ENCODE results near the gene ORM2. TPM values are rescaled to one million over a fixed set of nuclear protein-coding genes. Genes with fewer than 3 reads are reported as not detected.

Gene ORM2
- total and polyA plus RNA-seq, 8 donors: 1.2 to 17.1 (median 3.4) TPM; not detected in 4

DNA sequence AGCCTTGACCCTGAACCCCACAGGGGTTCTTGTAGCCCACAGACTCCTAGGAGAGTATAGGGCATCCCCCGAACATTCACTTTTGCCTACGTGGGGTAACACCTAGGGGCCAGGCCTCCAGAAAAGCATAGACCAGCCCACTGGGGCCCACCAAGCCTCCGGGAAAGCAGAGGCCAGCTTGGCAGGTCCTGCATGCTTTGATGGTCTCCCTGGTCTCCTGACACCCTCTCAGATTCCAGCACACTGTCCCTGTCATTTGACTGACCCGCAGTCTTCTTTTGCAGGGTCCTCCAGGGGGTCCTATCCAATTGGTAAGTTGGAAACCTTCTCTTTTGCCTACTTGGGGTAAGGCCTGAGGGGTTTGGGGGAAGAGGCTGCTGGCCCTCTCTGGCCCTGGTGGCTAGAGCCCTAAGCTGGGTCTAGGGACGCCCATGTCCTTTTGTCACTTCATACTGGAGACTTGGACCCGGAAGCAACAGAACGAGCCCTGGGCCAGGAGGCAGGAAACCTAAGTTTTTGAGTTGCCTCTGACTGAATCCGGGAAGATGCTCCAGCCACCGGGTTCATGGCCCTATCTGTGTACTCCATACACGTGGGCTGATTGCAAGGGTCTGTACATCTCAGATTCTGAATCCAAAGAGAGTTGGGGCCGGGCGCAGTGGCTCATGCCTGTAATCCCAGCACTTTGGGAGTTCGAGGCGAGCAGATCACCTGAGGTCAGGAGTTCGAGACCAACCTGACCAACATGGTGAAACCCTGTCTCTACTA lies 27.7 kb upstream of the ORM2 start:
- Histone ChIP-seq H3K9me3 (no peaks in the 10 kb centered on the region), H3K4me1 (peaks cover 0 to 8% (median 6%) of the 10 kb centered on the region in 4 donors), H3K27ac (no peak overlapping the region), H3K36me3 (peaks cover 0 to 24% (median 19%) of the 10 kb centered on the region in 4 donors), H3K4me3 (no peak overlapping the region), H3K27me3 (no peaks in the 10 kb centered on the region)
- 83 to 89% (median 84%) methylated on average over 15 of the region's 15 CpGs for WGBS, 5 donors
- intact Hi-C loops (cut with DNase I; ENCODE audit: low total_unique reads): no loop called here
- no peak for TF ChIP-seq POLR2A (IDR thresholded peaks at IDR 0.05)
- TF ChIP-seq EP300 (IDR thresholded peaks at IDR 0.05): no peak
- no peak for TF ChIP-seq POLR2AphosphoS5 (IDR thresholded peaks at IDR 0.05)
- TF ChIP-seq, protein P1, sequence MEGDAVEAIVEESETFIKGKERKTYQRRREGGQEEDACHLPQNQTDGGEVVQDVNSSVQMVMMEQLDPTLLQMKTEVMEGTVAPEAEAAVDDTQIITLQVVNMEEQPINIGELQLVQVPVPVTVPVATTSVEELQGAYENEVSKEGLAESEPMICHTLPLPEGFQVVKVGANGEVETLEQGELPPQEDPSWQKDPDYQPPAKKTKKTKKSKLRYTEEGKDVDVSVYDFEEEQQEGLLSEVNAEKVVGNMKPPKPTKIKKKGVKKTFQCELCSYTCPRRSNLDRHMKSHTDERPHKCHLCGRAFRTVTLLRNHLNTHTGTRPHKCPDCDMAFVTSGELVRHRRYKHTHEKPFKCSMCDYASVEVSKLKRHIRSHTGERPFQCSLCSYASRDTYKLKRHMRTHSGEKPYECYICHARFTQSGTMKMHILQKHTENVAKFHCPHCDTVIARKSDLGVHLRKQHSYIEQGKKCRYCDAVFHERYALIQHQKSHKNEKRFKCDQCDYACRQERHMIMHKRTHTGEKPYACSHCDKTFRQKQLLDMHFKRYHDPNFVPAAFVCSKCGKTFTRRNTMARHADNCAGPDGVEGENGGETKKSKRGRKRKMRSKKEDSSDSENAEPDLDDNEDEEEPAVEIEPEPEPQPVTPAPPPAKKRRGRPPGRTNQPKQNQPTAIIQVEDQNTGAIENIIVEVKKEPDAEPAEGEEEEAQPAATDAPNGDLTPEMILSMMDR (IDR thresholded peaks at IDR 0.05): no peak
- peak in 1 of 2 donors; percentile 24 for DNase-seq

DNA sequence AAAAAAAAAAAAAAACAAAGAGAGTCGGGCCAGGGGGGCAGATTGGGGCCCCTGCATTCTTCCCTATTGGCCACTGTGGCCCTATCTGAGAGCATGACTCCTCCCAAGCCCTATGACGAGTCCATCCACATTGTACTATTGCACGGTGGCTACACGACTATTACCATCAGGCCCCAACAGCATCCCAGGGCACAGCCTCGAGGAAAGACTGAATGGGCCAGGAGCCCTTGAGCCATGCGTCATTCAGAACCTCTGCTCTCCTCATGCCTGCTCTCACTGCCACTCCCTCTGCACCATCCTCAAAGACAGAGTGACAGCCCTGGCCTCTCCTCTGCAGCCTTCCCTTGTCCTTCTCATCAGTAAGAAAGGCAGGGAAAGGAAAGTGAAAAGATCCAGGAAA lies 26.9 kb upstream of the ORM2 start:
- Histone ChIP-seq H3K9me3 (no peaks in the 10 kb centered on the region), H3K4me1 (peaks cover 0 to 8% (median 6%) of the 10 kb centered on the region in 4 donors), H3K4me3 (no peak overlapping the region), H3K36me3 (peaks cover 0 to 31% (median 21%) of the 10 kb centered on the region in 4 donors), H3K27me3 (no peaks in the 10 kb centered on the region), H3K27ac (no peak overlapping the region)
- WGBS, 5 donors: 64 to 72% (median 66%) methylated on average over 6 of the region's 6 CpGs
- intact Hi-C loops (cut with DNase I; ENCODE audit: low total_unique reads): no loop called here
- no peak for TF ChIP-seq EP300 (IDR thresholded peaks at IDR 0.05)
- TF ChIP-seq, protein P1 (IDR thresholded peaks at IDR 0.05): no peak
- peak; percentile 2 to 7 for DNase-seq

DNA sequence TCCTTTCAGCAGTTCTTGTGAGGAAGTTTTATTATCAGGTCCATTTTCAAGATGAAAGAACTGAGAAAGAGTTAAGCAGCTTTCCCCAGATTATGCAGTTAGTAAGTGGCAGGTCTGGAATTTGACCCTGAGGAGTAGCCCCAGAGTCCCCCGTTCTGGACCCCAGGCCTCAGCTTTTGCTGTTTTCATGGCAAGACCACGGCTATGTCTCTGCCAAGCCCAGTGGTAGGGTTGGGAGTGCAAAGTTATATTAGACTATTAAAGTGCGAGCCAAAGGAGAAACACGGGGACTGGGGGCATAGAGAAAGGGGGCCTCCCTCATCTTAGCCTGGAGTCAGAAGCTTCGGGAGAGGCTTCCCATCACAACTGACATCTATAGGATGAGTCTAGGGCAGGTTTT lies 26.1 kb upstream of the ORM2 start:
- TF ChIP-seq POLR2AphosphoS5 (IDR thresholded peaks at IDR 0.05) (no peak), POLR2A (IDR thresholded peaks at IDR 0.05) (no peak), EP300 (IDR thresholded peaks at IDR 0.05) (no peak)
- TF ChIP-seq, protein P1 (IDR thresholded peaks at IDR 0.05): no peak
- peak in 1 of 2 donors; percentile 10 for DNase-seq
- Histone ChIP-seq H3K27me3 (no peaks in the 10 kb centered on the region), H3K4me3 (no peak overlapping the region), H3K9me3 (no peaks in the 10 kb centered on the region), H3K27ac (no peak overlapping the region), H3K36me3 (peaks cover 0 to 33% (median 24%) of the 10 kb centered on the region in 4 donors), H3K4me1 (peaks cover 0 to 8% (median 6%) of the 10 kb centered on the region in 4 donors)
- 79 to 91% (median 84%) methylated on average over 5 of the region's 5 CpGs for WGBS, 5 donors
- intact Hi-C loops (cut with DNase I; ENCODE audit: low total_unique reads): no loop called here

DNA sequence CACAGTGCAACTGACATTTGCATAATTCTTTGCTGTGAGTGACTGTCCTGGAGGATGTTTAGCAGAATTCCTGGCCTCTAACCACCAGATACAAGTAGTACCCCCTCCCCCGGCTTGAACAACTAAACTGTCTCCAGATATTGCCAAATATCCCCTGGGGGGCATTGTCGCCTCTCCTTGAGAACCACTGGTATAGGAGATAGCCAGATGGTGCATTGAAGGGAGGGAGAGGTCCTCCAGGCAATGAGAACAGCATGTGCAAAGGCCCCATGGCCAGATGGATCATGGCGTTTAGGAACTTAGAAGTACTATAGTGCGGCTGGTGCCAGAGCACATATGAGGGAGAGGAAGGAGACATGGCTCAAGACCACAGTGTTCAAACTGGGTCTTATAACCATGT lies 25.7 kb upstream of the ORM2 start:
- TF ChIP-seq POLR2A (IDR thresholded peaks at IDR 0.05): no peak
- no peak for TF ChIP-seq POLR2AphosphoS5 (IDR thresholded peaks at IDR 0.05)
- TF ChIP-seq, protein P1 (IDR thresholded peaks at IDR 0.05): no peak
- no peak overlapping the region for H3K4me3 ChIP-seq
- no peaks in the 10 kb centered on the region for H3K27me3 ChIP-seq
- intact Hi-C loops (cut with DNase I; ENCODE audit: low total_unique reads): no loop called here
- no peaks in the 10 kb centered on the region for H3K9me3 ChIP-seq
- peak in 1 of 2 donors; percentile 18 for DNase-seq
- H3K4me1 ChIP-seq: peaks cover 0 to 8% (median 6%) of the 10 kb centered on the region in 4 donors
- 84 to 97% (median 95%) methylated on average over 4 of the region's 4 CpGs for WGBS, 5 donors
- H3K36me3 ChIP-seq: peaks cover 0 to 33% (median 23%) of the 10 kb centered on the region in 4 donors
- no peak overlapping the region for H3K27ac ChIP-seq

All from stomach (tissue), 9 donors.